Activated T-cell treated with anti-CD3 and anti-CD28 coated beads, Interleukin-2, amount 50 U/mL, for 24 hours (primary cell): ENCODE data around the gene MST1.
A peak's percentile ranks its signal among the peaks of the same experiment; 100 is the strongest.

ENCODE experiments used
- DNase-seq: peaks from one replicate; pipeline ENCODE4 v3.0.0-alpha.2; 2020
- H3K27ac Mint-ChIP-seq: 2 replicates; pipeline ENCODE4 v1.8.0; 2020; ENCODE audit warnings: mild to moderate bottlenecking, mixed read lengths
- H3K27me3 Mint-ChIP-seq: 2 replicates; pipeline ENCODE4 v1.8.0; 2020; ENCODE audit warnings: mixed read lengths
- H3K36me3 Mint-ChIP-seq: 2 replicates; pipeline ENCODE4 v1.8.0; 2020; ENCODE audit warnings: low read depth, mixed read lengths
- H3K4me1 Mint-ChIP-seq: 2 replicates; pipeline ENCODE4 v1.8.0; 2020; ENCODE audit warnings: low read depth, mixed read lengths
- H3K4me3 Mint-ChIP-seq: 2 replicates; pipeline ENCODE4 v1.8.0; 2020; ENCODE audit warnings: mild to moderate bottlenecking, moderate library complexity, mixed read lengths
- H3K9me3 Mint-ChIP-seq: 2 replicates; pipeline ENCODE4 v1.8.0; 2020; ENCODE audit warnings: mixed read lengths

MST1 gene

DNA sequence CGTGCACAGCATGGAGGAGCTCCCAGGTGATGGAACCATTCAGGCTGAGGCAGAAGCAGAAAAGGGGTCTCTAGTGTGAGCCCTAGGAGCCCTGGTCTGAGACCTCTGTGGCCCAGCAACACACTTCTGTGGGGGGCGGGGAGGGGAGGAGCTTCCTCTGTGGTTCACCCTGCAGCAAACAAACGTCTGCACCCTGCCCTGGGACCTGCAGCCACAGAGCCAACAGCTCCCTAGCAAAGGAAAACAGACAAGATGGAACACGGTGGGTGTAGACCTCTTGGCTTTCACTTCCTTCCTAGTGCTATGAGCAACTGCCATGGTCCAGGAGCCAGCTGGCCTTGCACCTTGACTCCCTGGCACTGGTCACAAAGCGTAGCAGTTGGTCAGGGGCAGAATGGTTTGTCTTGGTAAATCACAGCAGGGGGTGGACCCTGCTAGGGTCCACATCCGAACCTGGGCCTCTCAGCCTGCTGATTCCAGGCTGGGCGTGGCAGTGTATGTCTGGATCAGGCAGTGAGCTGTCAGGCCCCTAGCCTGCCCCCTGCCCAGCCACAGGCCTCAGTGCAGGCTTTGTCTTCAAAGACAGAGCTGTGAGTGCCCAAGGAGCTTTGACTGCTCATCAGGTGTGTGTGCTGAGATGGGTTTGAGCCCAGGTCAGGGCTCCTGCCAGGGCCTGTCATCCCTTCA lies 23.5 kb upstream of the MST1 start:
- Mint-ChIP-seq H3K36me3 (peaks cover 46% of the 10 kb centered on the region), H3K27me3 (no peaks in the 10 kb centered on the region), H3K27ac (peak overlapping the region; percentile 52), H3K4me3 (no peak overlapping the region), H3K4me1 (peaks cover 10% of the 10 kb centered on the region), H3K9me3 (no peaks in the 10 kb centered on the region)
- no peak for DNase-seq

DNA sequence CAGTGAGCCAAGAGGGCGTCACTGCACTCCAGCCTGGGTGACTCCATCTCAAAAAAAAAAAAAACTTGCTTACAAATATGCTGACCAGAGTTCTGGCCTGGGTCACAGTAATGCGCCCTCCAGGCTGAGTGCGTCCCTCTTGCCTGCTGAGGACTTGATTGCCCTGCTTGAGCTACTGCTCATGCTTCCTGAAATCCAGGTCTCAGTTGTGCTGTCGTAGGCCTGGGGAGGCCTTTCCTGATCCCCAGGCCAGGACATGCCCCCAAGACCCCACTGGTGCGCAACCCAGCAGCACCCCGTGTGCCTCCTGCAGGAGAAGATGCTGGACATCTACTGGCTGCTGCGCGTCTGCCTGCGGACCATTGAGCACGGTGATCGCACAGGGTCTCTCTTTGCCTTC lies 22.9 kb upstream of the MST1 start:
- Mint-ChIP-seq H3K9me3 (no peaks in the 10 kb centered on the region), H3K27me3 (no peaks in the 10 kb centered on the region), H3K27ac (peak overlapping the region; percentile 67), H3K4me1 (peaks cover 10% of the 10 kb centered on the region), H3K4me3 (no peak overlapping the region), H3K36me3 (peaks cover 50% of the 10 kb centered on the region)
- no peak for DNase-seq

DNA sequence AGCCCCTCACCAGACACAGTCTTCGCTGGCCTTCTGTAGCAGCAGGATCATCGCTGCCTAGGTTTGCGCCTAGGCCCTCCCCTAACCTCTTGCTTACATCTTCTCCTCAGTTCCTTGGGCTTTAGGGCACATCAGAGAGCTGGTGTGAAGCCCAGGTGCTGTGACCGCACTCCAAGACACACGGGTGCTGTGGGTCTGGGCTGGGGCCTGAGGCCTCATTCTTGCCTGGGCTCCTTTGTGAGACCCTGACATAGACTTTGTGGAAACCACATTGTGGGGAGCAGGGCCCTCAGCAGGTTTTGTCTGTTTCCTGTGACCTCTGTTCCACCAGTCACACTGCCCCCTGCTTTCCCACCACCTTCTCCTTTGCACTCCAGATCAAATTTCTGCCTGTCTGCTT lies 22.2 kb upstream of the MST1 start:
- H3K27me3 Mint-ChIP-seq = no peaks in the 10 kb centered on the region
- no peak overlapping the region for H3K4me3 Mint-ChIP-seq
- no peaks in the 10 kb centered on the region for H3K9me3 Mint-ChIP-seq
- peaks cover 10% of the 10 kb centered on the region for H3K4me1 Mint-ChIP-seq
- peak overlapping the region; percentile 67 for H3K27ac Mint-ChIP-seq
- no peak for DNase-seq
- peaks cover 57% of the 10 kb centered on the region for H3K36me3 Mint-ChIP-seq

DNA sequence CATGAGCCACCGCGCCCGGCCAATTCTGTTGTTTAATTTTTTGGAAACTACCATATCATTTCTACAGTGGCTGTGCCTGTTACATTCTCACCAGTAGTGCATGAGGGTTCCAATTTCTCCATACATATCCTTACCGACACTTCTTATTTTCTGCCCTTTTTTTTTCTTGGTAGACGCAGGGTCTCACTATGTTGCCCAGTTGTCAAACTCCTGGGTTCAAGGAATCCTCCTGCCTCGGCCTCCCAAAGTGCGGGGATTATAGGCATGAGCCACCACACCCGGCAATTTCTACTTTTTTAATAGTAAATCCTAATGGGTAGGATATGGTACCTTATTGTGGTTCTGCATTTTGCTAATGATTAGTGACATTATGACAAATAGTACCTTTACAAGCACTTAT lies 20.6 kb upstream of the MST1 start:
- Mint-ChIP-seq H3K27me3 (no peaks in the 10 kb centered on the region), H3K9me3 (no peaks in the 10 kb centered on the region), H3K27ac (no peak overlapping the region), H3K36me3 (peaks cover 56% of the 10 kb centered on the region), H3K4me3 (no peak overlapping the region), H3K4me1 (peaks cover 10% of the 10 kb centered on the region)
- DNase-seq = no peak

DNA sequence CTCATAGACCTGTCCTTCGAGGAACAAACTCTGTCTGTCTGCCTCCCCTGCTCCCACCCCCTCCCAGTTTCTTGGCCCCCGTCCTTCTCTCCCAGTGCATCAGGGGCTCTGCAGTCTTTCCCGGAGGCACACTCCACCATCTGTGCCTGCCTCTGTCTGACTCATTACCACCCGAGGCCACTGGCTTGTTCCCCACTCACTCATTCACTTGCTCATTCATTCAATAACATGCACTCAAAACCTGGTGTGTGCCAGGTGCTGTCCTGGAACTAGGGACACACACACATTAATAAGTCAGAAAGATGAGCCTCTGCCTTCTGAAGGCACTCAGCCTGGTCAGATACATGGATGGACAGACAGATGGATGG lies 17.8 kb upstream of the MST1 start:
- Mint-ChIP-seq H3K4me3 (no peak overlapping the region), H3K27ac (no peak overlapping the region), H3K4me1 (peaks cover 3% of the 10 kb centered on the region), H3K9me3 (no peaks in the 10 kb centered on the region), H3K36me3 (peaks cover 76% of the 10 kb centered on the region), H3K27me3 (no peaks in the 10 kb centered on the region)
- DNase-seq = no peak

DNA sequence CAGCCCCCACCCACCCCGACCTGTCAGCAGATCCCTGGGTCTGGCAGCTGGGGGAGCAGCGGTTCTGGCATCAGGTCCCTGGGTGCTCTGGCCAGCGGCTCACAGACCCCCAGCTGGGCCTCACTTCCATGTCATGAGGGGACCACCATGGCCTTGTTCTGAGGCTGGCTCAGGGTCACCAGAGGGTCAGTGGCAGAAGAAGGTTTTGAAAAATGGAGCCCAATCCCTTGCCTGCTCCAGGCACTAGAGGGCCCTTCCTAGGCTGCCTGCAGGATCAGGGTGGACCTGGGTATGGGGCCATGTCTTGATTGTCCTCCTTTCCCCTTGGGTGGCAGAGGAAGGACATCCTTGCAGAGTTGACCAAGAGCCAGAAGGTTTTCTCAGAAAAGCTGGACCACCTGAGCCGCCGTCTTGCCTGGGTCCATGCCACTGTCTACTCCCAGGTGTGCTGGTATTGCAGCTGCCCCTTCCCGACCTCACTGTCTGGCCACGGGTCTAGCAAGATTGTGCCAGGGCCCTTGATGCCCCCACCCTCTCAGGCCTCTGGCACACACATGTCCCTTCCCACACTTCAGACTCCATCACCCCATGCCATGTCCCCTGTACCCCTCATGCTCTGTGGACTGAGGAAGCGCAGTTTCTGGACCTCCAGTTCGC lies 17.3 kb upstream of the MST1 start:
- H3K9me3 Mint-ChIP-seq = no peaks in the 10 kb centered on the region
- H3K4me3 Mint-ChIP-seq = no peak overlapping the region
- peaks cover 2% of the 10 kb centered on the region for H3K4me1 Mint-ChIP-seq
- no peaks in the 10 kb centered on the region for H3K27me3 Mint-ChIP-seq
- no peak overlapping the region for H3K27ac Mint-ChIP-seq
- peaks cover 79% of the 10 kb centered on the region for H3K36me3 Mint-ChIP-seq
- DNase-seq = no peak

DNA sequence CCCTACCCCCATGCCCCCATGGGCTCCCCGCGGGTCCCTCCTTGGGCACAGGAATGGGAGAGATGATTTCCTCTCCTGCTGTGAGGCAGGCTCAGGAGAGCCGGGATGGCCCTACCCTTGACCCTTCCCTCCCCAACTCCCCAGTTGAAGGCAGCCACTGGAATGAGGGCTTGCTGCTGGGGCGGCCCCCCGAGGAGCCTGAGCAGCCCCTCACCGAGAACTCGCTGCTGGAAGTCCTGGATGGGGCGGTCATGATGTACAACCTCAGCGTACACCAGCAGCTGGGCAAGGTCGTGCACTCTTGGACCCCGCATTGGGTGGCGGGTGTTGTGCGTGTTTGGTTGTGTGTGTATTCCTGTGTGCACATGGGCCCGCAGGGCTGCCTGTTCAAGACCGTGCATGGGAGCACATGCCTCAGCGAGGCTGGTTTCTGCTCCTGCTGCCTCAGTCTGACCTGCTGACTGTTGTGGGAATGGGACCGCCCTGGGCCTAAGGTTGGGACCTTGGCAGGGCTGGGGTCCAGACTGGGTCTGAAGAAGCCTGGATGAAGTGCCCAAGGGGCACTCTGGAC lies 16.2 kb upstream of the MST1 start:
- Mint-ChIP-seq H3K36me3 (peaks cover 84% of the 10 kb centered on the region), H3K4me1 (no peaks in the 10 kb centered on the region), H3K27me3 (no peaks in the 10 kb centered on the region), H3K9me3 (no peaks in the 10 kb centered on the region), H3K27ac (no peak overlapping the region), H3K4me3 (no peak overlapping the region)
- no peak for DNase-seq

DNA sequence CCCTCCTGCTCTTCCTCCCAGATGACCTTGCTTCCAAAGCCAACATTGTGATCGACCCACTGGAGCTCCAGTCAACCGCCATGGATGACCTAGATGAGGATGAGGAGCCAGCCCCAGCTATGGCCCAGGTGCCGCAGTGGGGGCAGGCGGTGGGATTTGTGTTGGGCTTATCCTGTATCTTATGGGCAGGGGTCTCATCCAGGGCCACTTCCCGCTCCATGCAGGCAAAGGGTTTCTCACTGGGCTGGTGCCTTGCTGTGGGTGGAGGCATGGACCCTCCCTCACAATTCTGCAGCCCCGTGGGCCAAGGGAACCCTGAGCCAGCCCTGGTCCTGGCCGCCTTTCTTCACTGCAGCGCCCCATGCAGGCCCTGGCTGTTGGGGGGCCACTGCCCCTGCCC lies 15.4 kb upstream of the MST1 start:
- no peaks in the 10 kb centered on the region for H3K27me3 Mint-ChIP-seq
- H3K4me1 Mint-ChIP-seq = no peaks in the 10 kb centered on the region
- H3K9me3 Mint-ChIP-seq = no peaks in the 10 kb centered on the region
- no peak overlapping the region for H3K4me3 Mint-ChIP-seq
- DNase-seq = no peak
- H3K36me3 Mint-ChIP-seq = peaks cover 86% of the 10 kb centered on the region
- H3K27ac Mint-ChIP-seq = no peak overlapping the region

DNA sequence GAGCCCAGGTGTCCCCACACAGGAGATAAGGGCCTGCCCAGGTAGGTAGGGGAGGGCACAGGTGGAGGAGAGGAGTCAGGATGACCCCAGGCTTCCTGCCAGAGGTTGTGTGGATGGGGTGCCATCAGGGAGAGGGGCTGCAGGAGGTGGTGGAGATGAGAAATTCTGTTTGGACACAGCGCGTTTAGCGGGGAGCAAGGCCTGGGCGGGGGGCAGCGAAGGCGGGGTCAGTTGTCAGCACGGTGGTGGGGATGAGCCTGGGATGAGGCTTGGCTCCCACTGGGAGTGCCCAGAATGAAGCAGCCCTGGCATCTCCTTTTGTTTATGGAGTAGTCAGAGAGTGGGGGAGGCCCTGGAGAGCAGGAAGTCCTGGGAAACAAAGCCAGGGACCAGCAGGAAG lies 14.7 kb upstream of the MST1 start:
- Mint-ChIP-seq H3K36me3 (peaks cover 86% of the 10 kb centered on the region), H3K9me3 (no peaks in the 10 kb centered on the region), H3K27me3 (no peaks in the 10 kb centered on the region), H3K4me1 (no peaks in the 10 kb centered on the region), H3K4me3 (no peak overlapping the region), H3K27ac (no peak overlapping the region)
- DNase-seq = no peak

DNA sequence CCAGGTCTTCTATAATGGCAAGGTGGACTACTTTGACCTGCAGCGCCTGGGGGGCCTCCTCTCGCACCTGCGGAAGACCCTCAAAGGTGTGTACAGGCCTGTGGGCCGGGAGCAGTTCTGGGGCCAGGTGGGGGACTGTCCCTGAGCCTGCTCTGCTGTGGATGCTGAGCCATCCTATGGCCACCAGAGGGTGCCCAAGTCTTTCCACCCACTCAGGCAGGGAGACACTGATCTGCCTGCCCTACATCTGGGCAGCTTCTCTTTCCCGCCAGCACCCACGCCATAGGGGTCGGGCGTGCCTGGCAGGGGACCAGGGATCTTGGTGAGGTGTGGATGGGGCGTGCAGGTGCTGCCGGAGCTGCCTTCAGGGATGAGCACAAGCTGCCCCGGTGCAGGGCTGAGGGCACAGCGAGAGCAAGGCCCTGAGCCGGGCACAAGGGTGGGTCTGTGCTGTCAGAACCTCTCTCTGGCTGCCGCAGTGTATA lies 14.2 kb upstream of the MST1 start:
- DNase-seq = peak; percentile 73
- Mint-ChIP-seq H3K27me3 (no peaks in the 10 kb centered on the region), H3K9me3 (no peaks in the 10 kb centered on the region), H3K4me1 (no peaks in the 10 kb centered on the region), H3K4me3 (no peak overlapping the region), H3K36me3 (peaks cover 88% of the 10 kb centered on the region), H3K27ac (no peak overlapping the region)

DNA sequence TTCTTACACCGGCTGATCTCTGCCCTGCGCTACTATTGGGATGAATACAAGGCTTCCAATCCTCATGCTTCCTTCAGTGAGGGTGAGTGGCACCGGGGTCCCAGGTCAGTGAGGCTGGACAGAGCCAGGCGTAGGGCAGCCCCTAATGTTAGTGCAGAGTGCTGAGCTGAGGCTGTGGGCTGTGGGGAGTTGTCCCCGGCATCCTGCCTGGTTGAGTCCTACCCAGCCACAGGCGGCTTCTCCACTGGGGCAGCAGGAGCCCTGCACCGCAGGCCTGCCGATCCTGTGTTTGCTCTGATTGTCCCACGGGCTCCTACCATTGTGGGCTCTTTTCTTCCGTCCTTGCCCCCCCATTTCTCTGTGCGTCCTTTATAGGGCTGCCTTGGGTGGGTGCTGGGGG lies 13.4 kb upstream of the MST1 start:
- H3K27me3 Mint-ChIP-seq = no peaks in the 10 kb centered on the region
- H3K9me3 Mint-ChIP-seq = no peaks in the 10 kb centered on the region
- no peak overlapping the region for H3K27ac Mint-ChIP-seq
- H3K4me3 Mint-ChIP-seq = no peak overlapping the region
- DNase-seq = no peak
- H3K36me3 Mint-ChIP-seq = peaks cover 90% of the 10 kb centered on the region
- no peaks in the 10 kb centered on the region for H3K4me1 Mint-ChIP-seq

DNA sequence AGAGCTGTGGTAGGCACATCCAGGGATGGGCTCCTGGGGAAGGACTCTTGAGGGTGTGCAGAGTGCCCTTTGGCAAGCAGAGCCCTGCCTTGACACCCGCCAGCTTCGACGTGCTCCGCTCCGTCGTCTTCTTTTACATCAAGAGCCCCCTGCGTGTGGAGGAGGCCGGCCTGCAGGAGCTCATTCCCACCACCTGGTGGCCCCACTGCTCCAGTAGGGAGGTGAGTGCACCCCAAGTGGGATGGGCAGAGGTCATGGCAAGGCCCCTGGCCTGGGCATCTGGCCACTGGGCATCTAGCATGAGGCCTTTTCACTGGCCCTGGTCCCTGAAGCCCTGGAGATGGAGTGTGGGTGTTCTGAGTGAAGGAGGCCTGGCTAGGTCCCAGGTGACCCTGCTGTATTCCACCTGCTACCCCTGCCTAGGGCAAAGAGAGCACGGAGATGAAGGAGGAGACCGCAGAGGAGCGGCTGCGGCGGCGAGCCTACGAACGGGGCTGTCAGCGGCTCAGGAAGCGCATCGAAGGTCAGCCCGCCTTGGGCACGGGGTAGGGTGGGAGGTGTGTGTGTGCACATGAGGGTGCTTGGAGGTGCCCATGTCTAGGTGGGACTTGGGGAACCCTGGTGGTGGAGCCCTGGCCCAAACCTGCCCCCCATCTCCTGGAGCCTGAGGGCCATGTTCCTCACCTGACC lies 12.3 kb upstream of the MST1 start:
- Mint-ChIP-seq H3K9me3 (no peaks in the 10 kb centered on the region), H3K27ac (no peak overlapping the region), H3K4me1 (no peaks in the 10 kb centered on the region), H3K36me3 (peaks cover 89% of the 10 kb centered on the region), H3K4me3 (no peak overlapping the region), H3K27me3 (no peaks in the 10 kb centered on the region)
- no peak for DNase-seq

DNA sequence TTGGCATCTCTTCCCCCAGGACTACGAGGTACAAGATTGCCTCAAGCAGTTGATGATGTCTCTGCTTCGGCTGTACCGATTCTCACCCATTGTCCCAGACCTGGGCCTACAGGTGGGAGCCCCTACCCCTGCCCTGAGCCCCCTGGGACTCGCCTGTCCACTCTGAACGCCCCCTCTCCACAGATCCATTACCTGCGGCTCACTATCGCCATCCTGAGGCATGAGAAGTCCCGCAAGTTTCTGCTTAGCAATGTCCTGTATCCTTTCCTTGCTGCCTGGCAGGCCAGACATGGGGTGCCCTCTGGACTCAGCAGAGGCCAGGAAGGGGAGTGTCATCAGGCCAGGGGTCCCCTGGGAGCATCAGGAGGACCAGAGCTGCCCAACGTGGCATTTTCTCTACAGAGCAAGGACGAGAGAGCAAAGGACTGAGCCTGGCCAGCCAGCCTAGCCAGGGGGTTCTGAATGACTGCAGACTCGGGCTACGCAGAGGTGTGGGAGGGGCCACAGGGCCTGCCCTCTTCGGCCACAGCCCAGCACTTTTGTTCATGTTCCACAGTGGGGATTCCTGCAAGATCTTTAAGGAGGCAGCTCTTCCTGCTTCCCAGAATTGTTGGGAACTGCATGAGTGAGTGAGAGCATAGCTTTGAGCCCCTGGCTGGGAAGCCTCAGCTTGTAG lies 11.3 kb upstream of the MST1 start:
- no peak for DNase-seq
- no peaks in the 10 kb centered on the region for H3K9me3 Mint-ChIP-seq
- no peaks in the 10 kb centered on the region for H3K4me1 Mint-ChIP-seq
- no peak overlapping the region for H3K27ac Mint-ChIP-seq
- H3K4me3 Mint-ChIP-seq = no peak overlapping the region
- no peaks in the 10 kb centered on the region for H3K27me3 Mint-ChIP-seq
- peaks cover 81% of the 10 kb centered on the region for H3K36me3 Mint-ChIP-seq

DNA sequence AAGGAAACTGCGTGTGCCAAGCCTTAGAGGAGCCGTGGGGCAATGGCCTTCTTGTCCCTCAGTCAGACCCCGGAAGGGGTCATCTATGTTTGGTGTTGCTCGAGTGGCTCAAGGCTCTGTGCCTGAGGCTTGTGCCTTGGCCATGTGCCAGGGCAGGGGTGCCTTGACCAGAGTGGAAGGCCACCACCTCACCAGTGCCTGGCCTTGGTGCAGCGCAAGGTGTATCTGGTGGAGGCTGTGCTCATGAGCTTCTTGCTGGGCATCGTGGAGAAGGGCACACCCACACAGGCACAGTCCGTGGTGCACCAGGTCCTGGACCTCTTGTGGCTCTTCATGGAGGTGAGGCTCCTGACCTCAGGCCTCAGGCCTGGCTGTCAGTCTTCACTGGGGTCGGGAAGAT lies 10.7 kb upstream of the MST1 start:
- H3K27me3 Mint-ChIP-seq = no peaks in the 10 kb centered on the region
- no peak for DNase-seq
- H3K4me3 Mint-ChIP-seq = no peak overlapping the region
- no peak overlapping the region for H3K27ac Mint-ChIP-seq
- H3K9me3 Mint-ChIP-seq = no peaks in the 10 kb centered on the region
- H3K36me3 Mint-ChIP-seq = peaks cover 75% of the 10 kb centered on the region
- H3K4me1 Mint-ChIP-seq = no peaks in the 10 kb centered on the region
